Caco-2 (cell line): ENCODE results near the gene GPATCH2. TPM values are rescaled to one million over a fixed set of nuclear protein-coding genes. Genes with fewer than 3 reads are reported as not detected.

Experiments
- BruUV-seq: library from RNA; stranded (reverse); fragments of 400-500 nt; replicated peaks from 2 replicates; lab custom pipeline; 2021; lab: Mats Ljungman, UMichigan
- CTCF ChIA-PET: fragments of 300-600 bp; sonication (Branson Sonifier 250); formaldehyde crosslinking; loops from one replicate; lab custom pipeline; 2022; ENCODE audit warnings: antibody characterized with exemption; lab: Charles Lee
- POLR2A ChIA-PET: fragments of 300-600 bp; sonication (Branson Sonifier 250); formaldehyde crosslinking; loops from one replicate; lab custom pipeline; 2022; ENCODE audit warnings: antibody characterized with exemption; lab: Charles Lee
- DNase-seq, 2 experiments: peaks; one replicate each; pipeline versions ENCODE4 v3.0.0 to v3.0.0-alpha.2; 2020 to 2022
- H3K27me3 ChIP-seq: replicated peaks from 2 replicates; pipeline ENCODE4 v1.6.0; 2011; ENCODE audit warnings: low read length; ENCODE audit not compliant: control insufficient read depth, insufficient read depth
- H3K36me3 ChIP-seq: 2 replicates; pipeline ENCODE4 v1.5.1; 2011; ENCODE audit warnings: low read length; ENCODE audit not compliant: control insufficient read depth, insufficient read depth
- H3K4me1 ChIP-seq: fragments of 250-450 bp; sonication (Bioruptor Pico); 2 replicates; pipeline ENCODE4 v1.5.1; 2020; ENCODE audit warnings: mild to moderate bottlenecking
- H3K4me3 ChIP-seq: 2 replicates; pipeline ENCODE4 v1.5.1; 2011; ENCODE audit warnings: low read depth, mild to moderate bottlenecking, control low read depth, low read length
- H3K9me3 ChIP-seq: fragments of 250-450 bp; sonication (Bioruptor Pico); 2 replicates; pipeline ENCODE4 v1.5.1; 2020; ENCODE audit warnings: mild to moderate bottlenecking, moderate library complexity
- H3K27ac Mint-ChIP-seq: one replicate; pipeline ENCODE4 v1.8.0; 2022; ENCODE audit warnings: mixed read lengths; ENCODE audit not compliant: unreplicated experiment
- H3K27me3 Mint-ChIP-seq: one replicate; pipeline ENCODE4 v1.8.0; 2022; ENCODE audit warnings: mixed read lengths; ENCODE audit not compliant: insufficient read depth, unreplicated experiment
- H3K36me3 Mint-ChIP-seq: one replicate; pipeline ENCODE4 v1.8.0; 2022; ENCODE audit warnings: mild to moderate bottlenecking, mixed read lengths; ENCODE audit not compliant: insufficient read depth, unreplicated experiment
- H3K4me1 Mint-ChIP-seq: one replicate; pipeline ENCODE4 v1.8.0; 2022; ENCODE audit warnings: low read depth, mixed read lengths; ENCODE audit not compliant: unreplicated experiment
- H3K4me3 Mint-ChIP-seq: one replicate; pipeline ENCODE4 v1.8.0; 2022; ENCODE audit warnings: mild to moderate bottlenecking, moderate library complexity, mixed read lengths; ENCODE audit not compliant: unreplicated experiment
- H3K9me3 Mint-ChIP-seq: one replicate; pipeline ENCODE4 v1.8.0; 2022; ENCODE audit warnings: mixed read lengths; ENCODE audit not compliant: unreplicated experiment
- CTCF ChIP-seq, 2 experiments: fragments of 200-600 bp in 1 of 2; IDR thresholded peaks; 1 replicate in 1 of 2; 2 replicates in 1 of 2; pipeline versions ENCODE4 v1.5.1 to v1.8.0; 2011 to 2022; ENCODE audit warnings: antibody characterized with exemption in 1 of 2, control low read depth in 1 of 2, inconsistent platforms in 1 of 2, low read depth in 1 of 2, low read length in 1 of 2, mild to moderate bottlenecking in 1 of 2, moderate library complexity in 1 of 2; ENCODE audit not compliant: insufficient read depth in 1 of 2, severe bottlenecking in 1 of 2, unreplicated experiment in 1 of 2
- intact Hi-C: fragments of 100-400 bp; cut with micrococcal nuclease; formaldehyde crosslinking; loops from one replicate; pipeline ENCODE4 v1.10.0; 2022; ENCODE audit not compliant: unreplicated experiment
- total RNA-seq: library from RNA; stranded (reverse); gene quantifications from 2 replicates; pipeline ENCODE4 v1.2.3, GENCODE V29; 2022

The GPATCH2 gene
- total RNA-seq, 1 experiment from 2014 or later, result 13.2 TPM

- DNase-seq, result no peak
- POLR2A ChIA-PET, result no interaction called here
- no peaks in the 10 kb centered on the region for H3K27me3 Mint-ChIP-seq
- Histone ChIP-seq H3K4me3 (no peak overlapping the region), H3K27me3 (no peaks in the 10 kb centered on the region), H3K36me3 (no peaks in the 10 kb centered on the region), H3K9me3 (no peaks in the 10 kb centered on the region), H3K4me1 (no peaks in the 10 kb centered on the region)
- H3K27ac Mint-ChIP-seq, result no peak overlapping the region
- BruUV-seq, result no TSS peak
- no peaks in the 10 kb centered on the region for H3K36me3 Mint-ChIP-seq
- TF ChIP-seq CTCF (IDR thresholded peaks at IDR 0.05; ENCODE audit: insufficient read depth in 1 of 2, low read depth in 1 of 2, low read length in 1 of 2, severe bottlenecking in 1 of 2, unreplicated experiment in 1 of 2), result no peak
- CTCF ChIA-PET, result no interaction called here
- no peaks in the 10 kb centered on the region for H3K9me3 Mint-ChIP-seq
- peaks cover 4% of the 10 kb centered on the region for H3K4me1 Mint-ChIP-seq
- no peak overlapping the region for H3K4me3 Mint-ChIP-seq
- intact Hi-C loops, result no loop called here
Observed at GRCh38 chr1:217418269-217419193, 212.4 kb downstream of the GPATCH2 start.

GRCh38 chr1:217417363-217417762, 213.5 kb downstream of the GPATCH2 start:
- no peak overlapping the region for H3K27ac Mint-ChIP-seq
- Histone ChIP-seq H3K4me3 (no peak overlapping the region), H3K9me3 (no peaks in the 10 kb centered on the region), H3K4me1 (no peaks in the 10 kb centered on the region), H3K27me3 (no peaks in the 10 kb centered on the region), H3K36me3 (no peaks in the 10 kb centered on the region)
- ChIA-PET CTCF (no interaction called here), POLR2A (no interaction called here)
- TF ChIP-seq CTCF (IDR thresholded peaks at IDR 0.05; ENCODE audit: insufficient read depth in 1 of 2, low read depth in 1 of 2, low read length in 1 of 2, severe bottlenecking in 1 of 2, unreplicated experiment in 1 of 2), result no peak
- intact Hi-C loops, result no loop called here
- no peaks in the 10 kb centered on the region for H3K36me3 Mint-ChIP-seq
- no peaks in the 10 kb centered on the region for H3K9me3 Mint-ChIP-seq
- H3K4me1 Mint-ChIP-seq, result peaks cover under 1% of the 10 kb centered on the region
- H3K27me3 Mint-ChIP-seq, result no peaks in the 10 kb centered on the region
- no TSS peak for BruUV-seq
- no peak overlapping the region for H3K4me3 Mint-ChIP-seq
- DNase-seq, result no peak

GRCh38 chr1:217407534-217408001, 223.3 kb downstream of the GPATCH2 start:
- TF ChIP-seq CTCF (IDR thresholded peaks at IDR 0.05; ENCODE audit: insufficient read depth in 1 of 2, low read depth in 1 of 2, low read length in 1 of 2, severe bottlenecking in 1 of 2, unreplicated experiment in 1 of 2), result no peak
- no peaks in the 10 kb centered on the region for H3K36me3 Mint-ChIP-seq
- H3K9me3 ChIP-seq, result no peaks in the 10 kb centered on the region
- BruUV-seq, result no TSS peak
- DNase-seq, result no peak
- no peaks in the 10 kb centered on the region for H3K4me1 ChIP-seq
- H3K27me3 Mint-ChIP-seq, result peaks cover 2% of the 10 kb centered on the region
- ChIA-PET POLR2A (no interaction called here), CTCF (no interaction called here)
- H3K4me3 Mint-ChIP-seq, result no peak overlapping the region
- H3K27ac Mint-ChIP-seq, result no peak overlapping the region
- intact Hi-C loops, result no loop called here
- H3K9me3 Mint-ChIP-seq, result no peaks in the 10 kb centered on the region
- H3K4me1 Mint-ChIP-seq, result no peaks in the 10 kb centered on the region
- H3K4me3 ChIP-seq, result no peak overlapping the region
- no peaks in the 10 kb centered on the region for H3K36me3 ChIP-seq
- H3K27me3 ChIP-seq, result no peaks in the 10 kb centered on the region
